NCI-H524 treated with DMSO at 0.1 percent for 48 hours (cell line): ENCODE data around the gene DENND6A.
"Not testable (repeated sequence)": the region's sequence is repeated elsewhere in the genome, so short reads cannot be mapped to it uniquely, and the experiment has no call there.

ENCODE experiments used
- DNase-seq: peaks from one replicate; lab custom pipeline; 2025; lab: John Stamatoyannopoulos, UW

Gene DENND6A

GRCh38 chr3:57692133-57692395 is 813 bp downstream of the DENND6A start:
- not testable (repeated sequence) for DNase-seq

GRCh38 chr3:57691411-57692132 is 1.3 kb downstream of the DENND6A start:
- no peak for DNase-seq

GRCh38 chr3:57689367-57690053 is 3.4 kb downstream of the DENND6A start:
- no peak for DNase-seq

- no peak for DNase-seq
Measured at GRCh38 chr3:57688291-57688690, 4.6 kb downstream of the DENND6A start.

GRCh38 chr3:57683286-57683685 is 9.6 kb downstream of the DENND6A start:
- DNase-seq: no peak

- no peak for DNase-seq
Measured at GRCh38 chr3:57682284-57682683, 10.6 kb downstream of the DENND6A start.

- DNase-seq: no peak
Measured at GRCh38 chr3:57681691-57682090, 11.2 kb downstream of the DENND6A start.

- DNase-seq: no peak
Measured at GRCh38 chr3:57680046-57680445, 12.8 kb downstream of the DENND6A start.

- DNase-seq: no peak
Measured at GRCh38 chr3:57675530-57675929, 17.3 kb downstream of the DENND6A start.

- no peak for DNase-seq
Measured at GRCh38 chr3:57673156-57673555, 19.7 kb downstream of the DENND6A start.

- DNase-seq: no peak
Measured at GRCh38 chr3:57670543-57670942, 22.3 kb downstream of the DENND6A start.

- no peak for DNase-seq
Measured at GRCh38 chr3:57661404-57661803, 31.5 kb downstream of the DENND6A start.

GRCh38 chr3:57659806-57660439 is 33.0 kb downstream of the DENND6A start:
- no peak for DNase-seq

GRCh38 chr3:57659004-57659673 is 33.7 kb downstream of the DENND6A start:
- no peak for DNase-seq

GRCh38 chr3:57658536-57658935 is 34.3 kb downstream of the DENND6A start:
- DNase-seq: no peak

GRCh38 chr3:57655727-57656126 is 37.1 kb downstream of the DENND6A start:
- DNase-seq: no peak

GRCh38 chr3:57654267-57654666 is 38.6 kb downstream of the DENND6A start:
- DNase-seq: no peak

- no peak for DNase-seq
Measured at GRCh38 chr3:57652203-57652602, 40.7 kb downstream of the DENND6A start.

GRCh38 chr3:57647292-57647940 is 45.5 kb downstream of the DENND6A start:
- no peak for DNase-seq

- no peak for DNase-seq
Measured at GRCh38 chr3:57646723-57647122, 46.2 kb downstream of the DENND6A start.

- no peak for DNase-seq
Measured at GRCh38 chr3:57644740-57645139, 48.1 kb downstream of the DENND6A start.

GRCh38 chr3:57637391-57637790 is 55.5 kb downstream of the DENND6A start:
- DNase-seq: no peak
